Measurements from ENCODE around the gene TIMM44. TPM values are rescaled to one million over a fixed set of nuclear protein-coding genes. Genes with fewer than 3 reads are reported as not detected.

TIMM44 gene
- total and polyA plus RNA-seq, 10 of the 15 experiments (the other 5 are each of a cell fraction or from before 2014, with no cell fraction given): 6.6 to 90.7 (median 57.6) TPM

DNA sequence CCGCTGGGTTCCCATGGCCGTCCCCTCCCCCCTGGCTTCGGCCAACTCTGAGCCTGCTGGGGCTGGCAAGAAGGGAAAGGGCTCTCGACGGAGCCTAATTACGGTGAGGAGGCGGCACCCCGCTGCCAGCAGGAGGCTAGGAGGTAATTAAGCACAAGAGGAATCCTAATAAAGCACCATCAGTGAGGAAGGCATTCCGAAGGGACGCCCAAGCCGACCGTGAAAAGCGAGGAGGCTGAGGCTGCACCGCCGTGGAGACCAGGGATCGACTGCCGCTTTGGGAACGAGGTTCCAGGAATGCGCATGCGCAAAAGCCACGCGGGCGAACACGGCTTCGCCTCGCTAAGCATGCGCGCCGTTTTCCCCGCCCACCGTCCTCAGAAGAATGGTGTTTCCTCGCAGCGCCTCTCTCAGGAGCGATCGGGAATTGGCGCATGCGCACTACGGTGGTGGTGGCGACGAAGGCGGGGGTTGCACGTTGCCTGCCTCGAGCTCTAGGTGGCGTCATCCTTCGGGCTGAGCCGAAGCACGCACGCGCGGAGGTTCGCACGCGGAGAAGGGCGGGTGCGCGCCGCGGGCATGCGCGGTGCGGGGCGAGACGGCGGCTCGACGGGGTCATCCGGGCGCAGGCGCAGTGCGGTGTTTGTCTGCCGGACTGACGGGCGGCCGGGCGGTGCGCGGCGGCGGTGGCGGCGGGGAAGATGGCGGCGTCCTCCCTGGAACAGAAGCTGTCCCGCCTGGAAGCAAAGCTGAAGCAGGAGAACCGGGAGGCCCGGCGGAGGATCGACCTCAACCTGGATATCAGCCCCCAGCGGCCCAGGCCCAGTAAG is 40.0 kb downstream of the TIMM44 start, which contains the start of gene MAP2K7 (continued):
- TF ChIP-seq NFIC (IDR thresholded peaks at IDR 0.05; ENCODE audit: low read depth, low read length) (no peak), E4F1 (IDR thresholded peaks at IDR 0.05; ENCODE audit: borderline replicate concordance, partially characterized antibody) (no peak), CBX3 (IDR thresholded peaks at IDR 0.05; ENCODE audit: borderline replicate concordance, low read depth) (no peak), ZNF274 (IDR thresholded peaks at IDR 0.05; ENCODE audit: insufficient read depth, insufficient read length) (no peak), MYC (IDR thresholded peaks at IDR 0.05; ENCODE audit: insufficient read depth, insufficient read length, insufficient replicate concordance, low read length, severe bottlenecking) (peak; percentile 84), HDGF (IDR thresholded peaks at IDR 0.05) (peak; percentile 89; the same call in 1 of the 2 replicates), NFYB (IDR thresholded peaks at IDR 0.05; ENCODE audit: insufficient read depth, low read depth, low read length) (no peak), TCF12 (IDR thresholded peaks at IDR 0.05; ENCODE audit: low read depth, low read length) (no peak), CUX1 (IDR thresholded peaks at IDR 0.05; ENCODE audit: insufficient replicate concordance, low read depth, low read length) (no peak), CREB1 (IDR thresholded peaks at IDR 0.05; ENCODE audit: low read depth) (0 out of 2 replicates have a peak, but pooled peaks have one; percentile 60), RB1 (IDR thresholded peaks at IDR 0.05; ENCODE audit: borderline replicate concordance) (peak; percentile 44), ATF2 (IDR thresholded peaks at IDR 0.05; ENCODE audit: low read length) (no peak), CHD4 (IDR thresholded peaks at IDR 0.05) (no peak), SMC3 (IDR thresholded peaks at IDR 0.05; ENCODE audit: borderline replicate concordance, low read length) (peak; percentile 17; the same call in 1 of the 2 replicates), SMAD1 (IDR thresholded peaks at IDR 0.05; ENCODE audit: low read depth, partially characterized antibody) (peak; percentile 64), WRNIP1 (IDR thresholded peaks at IDR 0.05; ENCODE audit: borderline replicate concordance, low read depth, low read length) (no peak), LARP7 (IDR thresholded peaks at IDR 0.05) (no peak; the same call in 1 of the 2 replicates)

Measured in GM12878 (cell line).